ENCODE results near the gene SLC6A17. TPM values are rescaled to one million over a fixed set of nuclear protein-coding genes. Genes with fewer than 3 reads are reported as not detected.
A peak's percentile ranks its signal among the peaks of the same experiment; 100 is the strongest.

Gene SLC6A17
- total and polyA plus RNA-seq, 2 donors: under 0.01 to 0.30 TPM

DNA sequence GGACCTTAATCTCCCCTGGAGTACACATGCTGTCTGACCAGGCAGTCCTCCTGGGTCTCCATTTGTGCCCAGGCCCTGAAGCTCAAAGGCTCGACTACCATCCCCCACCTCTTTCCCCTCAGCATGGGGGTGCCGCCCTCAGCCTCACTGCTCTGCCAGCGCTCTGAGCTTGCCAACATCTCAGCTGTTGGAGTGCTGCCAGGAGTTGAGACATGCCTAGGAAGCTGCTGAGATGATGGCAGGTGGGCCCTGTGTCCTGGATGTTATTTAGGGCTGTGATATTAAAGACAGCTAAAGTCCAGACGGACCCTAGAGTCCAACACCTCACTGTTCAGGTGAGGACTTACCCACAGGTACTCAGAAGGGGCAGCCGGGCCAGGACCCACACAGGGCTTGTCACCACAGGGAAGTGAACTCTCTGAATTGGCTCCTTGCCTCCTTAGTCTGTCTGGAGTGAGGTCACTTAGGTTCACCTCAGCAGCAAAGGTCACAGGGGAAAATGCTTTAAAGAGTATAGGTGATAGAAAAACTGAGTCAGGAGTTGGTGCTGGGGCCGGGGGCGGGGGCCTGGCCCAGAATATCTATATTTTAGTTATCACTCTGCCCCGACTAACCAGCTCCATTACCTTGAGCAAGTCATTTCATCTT, 40.1 kb downstream of the SLC6A17 start:
- 77% methylated on average over 8 of the region's 8 CpGs for WGBS
- no peaks in the 10 kb centered on the region for H3K36me3 ChIP-seq (ENCODE audit: control insufficient read depth in 2 of 2, insufficient read depth in 2 of 2, low read length in 1 of 2)
- H3K4me3 ChIP-seq (ENCODE audit: low read length in 2 of 2): no peak overlapping the region
- H3K27me3 ChIP-seq (ENCODE audit: control insufficient read depth in 2 of 2, insufficient read depth in 1 of 2, low read length in 1 of 2): peaks cover 0 to 29% of the 10 kb centered on the region in 2 donors
- no peak for DNase-seq (ENCODE audit: low read depth in 6 of 9, low spot score in 9 of 9)
- H3K9me3 ChIP-seq (ENCODE audit: control insufficient read depth in 2 of 2, insufficient read depth in 1 of 2, low read length in 1 of 2): no peaks in the 10 kb centered on the region
- H3K27ac ChIP-seq (ENCODE audit: low read depth in 1 of 2, low read length in 1 of 2): no peak overlapping the region
- H3K4me1 ChIP-seq (ENCODE audit: control insufficient read depth in 2 of 2, insufficient read depth in 2 of 2, low read length in 2 of 2): no peaks in the 10 kb centered on the region

DNA sequence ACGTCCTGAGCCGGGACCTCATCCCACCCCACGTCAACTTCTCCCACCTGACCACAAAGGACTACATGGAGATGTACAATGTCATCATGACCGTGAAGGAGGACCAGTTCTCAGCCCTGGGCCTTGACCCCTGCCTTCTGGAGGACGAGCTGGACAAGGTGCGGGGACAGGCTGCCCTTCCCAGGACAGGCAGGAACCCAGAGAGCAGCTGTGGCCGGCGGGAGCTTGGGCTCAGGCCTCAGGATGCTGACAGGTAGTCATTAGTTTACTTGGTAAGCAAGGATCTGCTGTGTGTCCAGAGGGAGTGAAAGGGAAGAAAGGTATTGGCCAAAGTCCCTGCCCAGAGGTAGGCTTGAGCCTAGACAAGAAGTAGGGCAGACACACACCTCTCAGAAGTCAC, 42.2 kb downstream of the SLC6A17 start:
- H3K9me3 ChIP-seq (ENCODE audit: control insufficient read depth in 2 of 2, insufficient read depth in 1 of 2, low read length in 1 of 2): no peaks in the 10 kb centered on the region
- WGBS: 91% methylated on average over 8 of the region's 8 CpGs
- H3K4me1 ChIP-seq (ENCODE audit: control insufficient read depth in 2 of 2, insufficient read depth in 2 of 2, low read length in 2 of 2): no peaks in the 10 kb centered on the region
- no peak for DNase-seq (ENCODE audit: low read depth in 6 of 9, low spot score in 9 of 9)
- no peak overlapping the region for H3K27ac ChIP-seq (ENCODE audit: low read depth in 1 of 2, low read length in 1 of 2)
- H3K27me3 ChIP-seq (ENCODE audit: control insufficient read depth in 2 of 2, insufficient read depth in 1 of 2, low read length in 1 of 2): peaks cover 0 to 17% of the 10 kb centered on the region in 2 donors
- no peaks in the 10 kb centered on the region for H3K36me3 ChIP-seq (ENCODE audit: control insufficient read depth in 2 of 2, insufficient read depth in 2 of 2, low read length in 1 of 2)
- H3K4me3 ChIP-seq (ENCODE audit: low read length in 2 of 2): no peak overlapping the region

GRCh38 chr1:110195196-110195595, 44.9 kb downstream of the SLC6A17 start:
- 94% methylated on average over 10 of the region's 10 CpGs for WGBS

DNA sequence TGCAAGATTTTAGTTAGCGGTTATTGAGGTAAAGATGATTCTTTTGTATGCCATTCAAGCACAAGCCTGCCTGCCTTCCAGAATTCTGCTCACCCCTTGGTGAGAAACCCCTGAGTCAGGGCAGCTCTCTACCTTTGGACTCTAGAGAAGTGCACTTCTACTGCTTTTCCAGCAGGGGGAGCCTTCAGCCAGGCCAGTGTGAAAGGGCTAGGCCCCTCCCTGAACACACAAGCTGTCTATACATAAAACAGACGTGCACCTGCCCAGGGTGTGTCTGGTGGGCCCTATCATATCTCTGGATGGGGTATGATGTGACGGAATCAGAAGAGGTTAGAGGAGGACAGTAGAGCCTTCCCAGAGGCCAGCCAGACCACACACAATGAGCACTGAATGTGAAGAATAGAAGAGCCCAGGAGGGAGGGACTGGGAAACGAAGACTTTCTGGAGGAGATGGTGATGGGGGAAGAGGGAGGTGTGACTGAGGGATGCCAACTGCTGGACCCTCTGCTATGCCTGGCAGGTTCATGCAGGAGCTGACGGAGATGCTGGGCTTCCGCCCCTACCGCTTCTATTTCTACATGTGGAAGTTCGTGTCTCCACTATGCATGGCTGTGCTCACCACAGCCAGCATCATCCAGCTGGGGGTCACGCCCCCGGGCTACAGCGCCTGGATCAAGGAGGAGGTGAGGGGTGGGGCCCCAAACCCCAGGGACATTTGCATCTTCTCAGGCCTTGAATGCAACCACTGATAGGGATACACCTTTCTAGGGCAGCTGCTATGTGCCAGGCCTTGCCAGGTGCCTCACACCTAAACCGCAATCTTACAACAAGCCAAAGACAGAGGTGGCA, 46.8 kb downstream of the SLC6A17 start:
- Histone ChIP-seq H3K27ac (ENCODE audit: low read depth in 1 of 2, low read length in 1 of 2) (no peak overlapping the region), H3K4me1 (ENCODE audit: control insufficient read depth in 2 of 2, insufficient read depth in 2 of 2, low read length in 2 of 2) (no peaks in the 10 kb centered on the region), H3K36me3 (ENCODE audit: control insufficient read depth in 2 of 2, insufficient read depth in 2 of 2, low read length in 1 of 2) (no peaks in the 10 kb centered on the region), H3K4me3 (ENCODE audit: low read length in 2 of 2) (no peak overlapping the region), H3K9me3 (ENCODE audit: control insufficient read depth in 2 of 2, insufficient read depth in 1 of 2, low read length in 1 of 2) (no peaks in the 10 kb centered on the region), H3K27me3 (ENCODE audit: control insufficient read depth in 2 of 2, insufficient read depth in 1 of 2, low read length in 1 of 2) (peaks cover 0 to 7% of the 10 kb centered on the region in 2 donors)
- DNase-seq (ENCODE audit: low read depth in 6 of 9, low spot score in 9 of 9): peak in 5 of 9 donors; percentile 22 to 58 (median 31)
- whole genome bisulfite sequencing: 71% methylated on average over 12 of the region's 12 CpGs

More at GRCh38 chr1:110195196-110195595, 44.9 kb downstream of the SLC6A17 start:
- Histone ChIP-seq H3K4me1 (ENCODE audit: control insufficient read depth in 2 of 2, insufficient read depth in 2 of 2, low read length in 2 of 2) (no peaks in the 10 kb centered on the region), H3K4me3 (ENCODE audit: low read length in 2 of 2) (no peak overlapping the region), H3K27ac (ENCODE audit: low read depth in 1 of 2, low read length in 1 of 2) (no peak overlapping the region), H3K36me3 (ENCODE audit: control insufficient read depth in 2 of 2, insufficient read depth in 2 of 2, low read length in 1 of 2) (no peaks in the 10 kb centered on the region), H3K9me3 (ENCODE audit: control insufficient read depth in 2 of 2, insufficient read depth in 1 of 2, low read length in 1 of 2) (no peaks in the 10 kb centered on the region), H3K27me3 (ENCODE audit: control insufficient read depth in 2 of 2, insufficient read depth in 1 of 2, low read length in 1 of 2) (peaks cover 0 to 2% of the 10 kb centered on the region in 2 donors)
- no peak for DNase-seq (ENCODE audit: low read depth in 6 of 9, low spot score in 9 of 9)

GRCh38 chr1:110197905-110198629, 47.8 kb downstream of the SLC6A17 start:
- H3K4me1 ChIP-seq (ENCODE audit: control insufficient read depth in 2 of 2, insufficient read depth in 2 of 2, low read length in 2 of 2): peaks cover 0 to 2% of the 10 kb centered on the region in 2 donors
- WGBS: 96% methylated on average over 23 of the region's 23 CpGs
- H3K9me3 ChIP-seq (ENCODE audit: control insufficient read depth in 2 of 2, insufficient read depth in 1 of 2, low read length in 1 of 2): no peaks in the 10 kb centered on the region
- no peaks in the 10 kb centered on the region for H3K36me3 ChIP-seq (ENCODE audit: control insufficient read depth in 2 of 2, insufficient read depth in 2 of 2, low read length in 1 of 2)
- no peak overlapping the region for H3K27ac ChIP-seq (ENCODE audit: low read depth in 1 of 2, low read length in 1 of 2)
- no peak overlapping the region for H3K4me3 ChIP-seq (ENCODE audit: low read length in 2 of 2)
- DNase-seq (ENCODE audit: low read depth in 6 of 9, low spot score in 9 of 9): no peak
- H3K27me3 ChIP-seq (ENCODE audit: control insufficient read depth in 2 of 2, insufficient read depth in 1 of 2, low read length in 1 of 2): peaks cover 0 to 7% of the 10 kb centered on the region in 2 donors

DNA sequence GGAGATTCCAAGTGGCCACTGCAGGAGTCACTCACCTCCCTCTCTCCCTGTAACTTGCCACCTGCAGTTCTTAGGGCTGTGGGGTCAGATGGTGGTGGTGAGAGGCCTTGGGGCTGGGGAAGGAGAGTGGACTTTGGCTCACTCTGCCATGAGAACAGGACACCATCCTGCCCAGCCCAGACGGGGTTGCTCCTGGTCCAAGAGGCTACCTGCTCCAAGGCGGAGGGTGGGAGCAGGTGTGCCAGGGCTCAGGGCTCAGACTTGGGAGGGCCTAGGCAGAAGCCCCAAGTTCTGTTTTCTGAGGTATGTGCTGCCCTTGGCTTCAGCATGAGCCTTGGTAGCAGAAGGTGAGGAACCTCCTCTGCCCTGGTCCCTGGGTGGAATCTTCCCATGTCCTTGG, 48.5 kb downstream of the SLC6A17 start:
- 99% methylated on average over 2 of the region's 2 CpGs for WGBS
- H3K36me3 ChIP-seq (ENCODE audit: control insufficient read depth in 2 of 2, insufficient read depth in 2 of 2, low read length in 1 of 2): no peaks in the 10 kb centered on the region
- peaks cover 0 to 9% of the 10 kb centered on the region in 2 donors for H3K4me1 ChIP-seq (ENCODE audit: control insufficient read depth in 2 of 2, insufficient read depth in 2 of 2, low read length in 2 of 2)
- H3K27ac ChIP-seq (ENCODE audit: low read depth in 1 of 2, low read length in 1 of 2): no peak overlapping the region
- no peaks in the 10 kb centered on the region for H3K9me3 ChIP-seq (ENCODE audit: control insufficient read depth in 2 of 2, insufficient read depth in 1 of 2, low read length in 1 of 2)
- H3K4me3 ChIP-seq (ENCODE audit: low read length in 2 of 2): no peak overlapping the region
- peaks cover 0 to 7% of the 10 kb centered on the region in 2 donors for H3K27me3 ChIP-seq (ENCODE audit: control insufficient read depth in 2 of 2, insufficient read depth in 1 of 2, low read length in 1 of 2)
- DNase-seq (ENCODE audit: low read depth in 6 of 9, low spot score in 9 of 9): no peak

GRCh38 chr1:110200190-110200589, 49.9 kb downstream of the SLC6A17 start:
- Histone ChIP-seq H3K4me3 (ENCODE audit: low read length in 2 of 2) (no peak overlapping the region), H3K36me3 (ENCODE audit: control insufficient read depth in 2 of 2, insufficient read depth in 2 of 2, low read length in 1 of 2) (no peaks in the 10 kb centered on the region), H3K27me3 (ENCODE audit: control insufficient read depth in 2 of 2, insufficient read depth in 1 of 2, low read length in 1 of 2) (peaks cover 0 to 7% of the 10 kb centered on the region in 2 donors), H3K27ac (ENCODE audit: low read depth in 1 of 2, low read length in 1 of 2) (no peak overlapping the region), H3K9me3 (ENCODE audit: control insufficient read depth in 2 of 2, insufficient read depth in 1 of 2, low read length in 1 of 2) (no peaks in the 10 kb centered on the region), H3K4me1 (ENCODE audit: control insufficient read depth in 2 of 2, insufficient read depth in 2 of 2, low read length in 2 of 2) (peaks cover 0 to 12% of the 10 kb centered on the region in 2 donors)
- 41% methylated on average over 2 of the region's 2 CpGs for WGBS
- no peak for DNase-seq (ENCODE audit: low read depth in 6 of 9, low spot score in 9 of 9)

- WGBS: 91% methylated on average over 14 of the region's 14 CpGs
Observed at GRCh38 chr1:110200666-110201065, 50.4 kb downstream of the SLC6A17 start.

More at GRCh38 chr1:110200666-110201065, 50.4 kb downstream of the SLC6A17 start:
- Histone ChIP-seq H3K36me3 (ENCODE audit: control insufficient read depth in 2 of 2, insufficient read depth in 2 of 2, low read length in 1 of 2) (no peaks in the 10 kb centered on the region), H3K27me3 (ENCODE audit: control insufficient read depth in 2 of 2, insufficient read depth in 1 of 2, low read length in 1 of 2) (peaks cover 0 to 7% of the 10 kb centered on the region in 2 donors), H3K4me3 (ENCODE audit: low read length in 2 of 2) (no peak overlapping the region), H3K9me3 (ENCODE audit: control insufficient read depth in 2 of 2, insufficient read depth in 1 of 2, low read length in 1 of 2) (no peaks in the 10 kb centered on the region), H3K27ac (ENCODE audit: low read depth in 1 of 2, low read length in 1 of 2) (no peak overlapping the region), H3K4me1 (ENCODE audit: control insufficient read depth in 2 of 2, insufficient read depth in 2 of 2, low read length in 2 of 2) (peaks cover 0 to 12% of the 10 kb centered on the region in 2 donors)
- DNase-seq (ENCODE audit: low read depth in 6 of 9, low spot score in 9 of 9): no peak

Measured in thymus (tissue), 11 donors.